ENCODE measurements around the gene DCBLD2. TPM values are rescaled to one million over a fixed set of nuclear protein-coding genes. Genes with fewer than 3 reads are reported as not detected.

Gene DCBLD2
- total RNA-seq, 4 donors from 2014 or later = 9.8 to 23.7 (median 19.0) TPM

- peaks cover 38% of the 10 kb centered on the region for H3K4me1 ChIP-seq
- H3K9me3 ChIP-seq = no peaks in the 10 kb centered on the region
These were observed 121.8 kb downstream of the DCBLD2 start for GRCh38 chr3:98779541-98780335.

DNA sequence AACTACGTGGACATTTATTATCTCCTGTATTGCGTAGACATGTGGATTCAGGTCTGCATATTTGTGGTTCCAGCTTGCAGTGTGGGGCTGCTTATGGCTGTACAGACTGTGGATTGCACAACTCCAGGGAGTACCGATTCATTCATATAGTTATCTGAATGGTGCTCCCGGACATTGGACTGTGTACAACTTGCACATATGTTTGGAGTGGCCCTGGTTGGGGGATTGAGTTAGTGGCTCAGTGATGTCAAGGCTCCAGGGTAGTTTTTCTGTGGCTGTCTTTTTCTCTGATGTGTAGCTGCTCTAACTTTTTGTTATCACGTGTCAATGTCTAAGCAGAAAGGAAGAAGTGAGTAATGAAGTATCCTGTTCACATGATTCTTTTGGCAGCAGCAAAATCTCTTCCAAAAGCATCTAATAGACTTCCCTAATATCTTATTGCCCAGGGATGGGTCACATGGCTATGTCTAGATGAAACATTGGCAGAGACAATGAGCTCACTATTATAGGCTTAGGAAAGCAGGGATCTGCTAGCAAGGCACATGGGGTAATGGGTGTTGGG, 122.6 kb downstream of the DCBLD2 start:
- TF ChIP-seq EP300 (IDR thresholded peaks at IDR 0.05) (no peak), POLR2AphosphoS5 (IDR thresholded peaks at IDR 0.05) (no peak), POLR2A (IDR thresholded peaks at IDR 0.05) (no peak)
- TF ChIP-seq, protein P1, sequence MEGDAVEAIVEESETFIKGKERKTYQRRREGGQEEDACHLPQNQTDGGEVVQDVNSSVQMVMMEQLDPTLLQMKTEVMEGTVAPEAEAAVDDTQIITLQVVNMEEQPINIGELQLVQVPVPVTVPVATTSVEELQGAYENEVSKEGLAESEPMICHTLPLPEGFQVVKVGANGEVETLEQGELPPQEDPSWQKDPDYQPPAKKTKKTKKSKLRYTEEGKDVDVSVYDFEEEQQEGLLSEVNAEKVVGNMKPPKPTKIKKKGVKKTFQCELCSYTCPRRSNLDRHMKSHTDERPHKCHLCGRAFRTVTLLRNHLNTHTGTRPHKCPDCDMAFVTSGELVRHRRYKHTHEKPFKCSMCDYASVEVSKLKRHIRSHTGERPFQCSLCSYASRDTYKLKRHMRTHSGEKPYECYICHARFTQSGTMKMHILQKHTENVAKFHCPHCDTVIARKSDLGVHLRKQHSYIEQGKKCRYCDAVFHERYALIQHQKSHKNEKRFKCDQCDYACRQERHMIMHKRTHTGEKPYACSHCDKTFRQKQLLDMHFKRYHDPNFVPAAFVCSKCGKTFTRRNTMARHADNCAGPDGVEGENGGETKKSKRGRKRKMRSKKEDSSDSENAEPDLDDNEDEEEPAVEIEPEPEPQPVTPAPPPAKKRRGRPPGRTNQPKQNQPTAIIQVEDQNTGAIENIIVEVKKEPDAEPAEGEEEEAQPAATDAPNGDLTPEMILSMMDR (IDR thresholded peaks at IDR 0.05) = no peak
- DNase-seq (ENCODE audit: low spot score in 2 of 2) = no peak
- H3K27me3 ChIP-seq = no peaks in the 10 kb centered on the region
- H3K4me1 ChIP-seq = peaks cover 30% of the 10 kb centered on the region
- 27% methylated on average over 5 of the region's 5 CpGs for WGBS
- no peaks in the 10 kb centered on the region for H3K9me3 ChIP-seq
- H3K4me3 ChIP-seq = no peak overlapping the region
- H3K36me3 ChIP-seq = no peaks in the 10 kb centered on the region
- H3K27ac ChIP-seq = peak overlapping the region; percentile 75

More at GRCh38 chr3:98779541-98780335, 121.8 kb downstream of the DCBLD2 start:
- Histone ChIP-seq H3K36me3 (no peaks in the 10 kb centered on the region), H3K27ac (peak overlapping the region; percentile 75), H3K4me3 (no peak overlapping the region), H3K27me3 (no peaks in the 10 kb centered on the region)
- 69% methylated on average over 4 of the region's 4 CpGs for WGBS
- no peak for TF ChIP-seq EP300 (IDR thresholded peaks at IDR 0.05)
- no peak for TF ChIP-seq POLR2A (IDR thresholded peaks at IDR 0.05)
- TF ChIP-seq, protein P1 (IDR thresholded peaks at IDR 0.05) = no peak
- no peak for TF ChIP-seq POLR2AphosphoS5 (IDR thresholded peaks at IDR 0.05)
- DNase-seq (ENCODE audit: low spot score in 2 of 2) = no peak

- TF ChIP-seq POLR2AphosphoS5 (IDR thresholded peaks at IDR 0.05) (no peak), EP300 (IDR thresholded peaks at IDR 0.05) (no peak), POLR2A (IDR thresholded peaks at IDR 0.05) (no peak)
- TF ChIP-seq, protein P1 (IDR thresholded peaks at IDR 0.05) = no peak
- H3K36me3 ChIP-seq = no peaks in the 10 kb centered on the region
- DNase-seq (ENCODE audit: low spot score in 2 of 2) = no peak
- H3K27ac ChIP-seq = peak overlapping the region; percentile 75
- H3K9me3 ChIP-seq = no peaks in the 10 kb centered on the region
- no peak overlapping the region for H3K4me3 ChIP-seq
- 78% methylated on average over 5 of the region's 5 CpGs for WGBS
- peaks cover 25% of the 10 kb centered on the region for H3K4me1 ChIP-seq
- H3K27me3 ChIP-seq = no peaks in the 10 kb centered on the region
These were observed 123.1 kb downstream of the DCBLD2 start for GRCh38 chr3:98778383-98778782.

DNA sequence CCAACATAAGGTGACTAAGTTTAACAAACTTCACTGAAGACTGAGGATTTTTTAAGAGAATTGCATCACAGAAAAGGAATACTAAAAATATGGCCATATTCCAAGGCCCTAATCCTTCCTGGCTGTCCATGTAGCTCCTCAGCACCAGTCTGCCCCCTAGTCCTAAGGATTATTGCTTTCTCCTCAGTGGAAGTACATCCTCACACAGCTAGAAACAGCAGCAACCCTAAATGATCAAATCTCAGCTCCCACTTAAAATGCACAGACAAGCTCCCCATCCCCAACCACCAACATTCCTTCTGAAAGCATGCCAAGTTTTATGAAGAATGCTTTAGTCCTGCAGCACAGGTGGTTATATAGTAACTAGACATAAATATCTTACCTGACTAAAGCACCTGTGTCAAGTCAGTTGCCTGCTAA, 123.7 kb downstream of the DCBLD2 start:
- TF ChIP-seq EP300 (IDR thresholded peaks at IDR 0.05) (no peak), POLR2A (IDR thresholded peaks at IDR 0.05) (no peak), POLR2AphosphoS5 (IDR thresholded peaks at IDR 0.05) (no peak)
- TF ChIP-seq, protein P1 (IDR thresholded peaks at IDR 0.05) = no peak
- no peak for DNase-seq (ENCODE audit: low spot score in 2 of 2)
- Histone ChIP-seq H3K27ac (peak overlapping the region; percentile 75), H3K27me3 (no peaks in the 10 kb centered on the region), H3K36me3 (no peaks in the 10 kb centered on the region), H3K4me3 (no peak overlapping the region), H3K4me1 (peaks cover 24% of the 10 kb centered on the region), H3K9me3 (no peaks in the 10 kb centered on the region)

GRCh38 chr3:98777286-98777685, 124.2 kb downstream of the DCBLD2 start:
- DNase-seq (ENCODE audit: low spot score in 2 of 2) = no peak
- no peak for TF ChIP-seq EP300 (IDR thresholded peaks at IDR 0.05)
- TF ChIP-seq POLR2A (IDR thresholded peaks at IDR 0.05) = no peak
- no peak for TF ChIP-seq POLR2AphosphoS5 (IDR thresholded peaks at IDR 0.05)
- TF ChIP-seq, protein P1 (IDR thresholded peaks at IDR 0.05) = no peak
- 79% methylated on average over 2 of the region's 2 CpGs for WGBS
- no peaks in the 10 kb centered on the region for H3K27me3 ChIP-seq
- peak overlapping the region; percentile 4 for H3K27ac ChIP-seq
- H3K4me3 ChIP-seq = no peak overlapping the region
- no peaks in the 10 kb centered on the region for H3K36me3 ChIP-seq
- H3K4me1 ChIP-seq = peaks cover 24% of the 10 kb centered on the region
- H3K9me3 ChIP-seq = no peaks in the 10 kb centered on the region

All from suprapubic skin (tissue), 4 donors.